Measurements from ENCODE around the gene IZUMO4. TPM values are rescaled to one million over a fixed set of nuclear protein-coding genes. Genes with fewer than 3 reads are reported as not detected.
A peak's percentile ranks its signal among the peaks of the same experiment; 100 is the strongest.

IZUMO4 gene
- total and polyA plus RNA-seq, 11 donors, result 1.7 to 6.2 (median 2.6) TPM; not detected in 1

- Histone ChIP-seq H3K4me1 (peaks cover 0 to 38% (median 27%) of the 10 kb centered on the region in 12 donors), H3K27me3 (no peaks in the 10 kb centered on the region), H3K9me3 (no peaks in the 10 kb centered on the region), H3K4me3 (no peak overlapping the region), H3K27ac (peak overlapping the region in 2 of 12 donors; percentile 12 to 97), H3K36me3 (peaks cover 0 to 47% (median 37%) of the 10 kb centered on the region in 9 donors)
- peak in 1 of 5 donors; percentile 45 for DNase-seq
- TF ChIP-seq CTCF (IDR thresholded peaks at IDR 0.05) (no peak), POLR2A (IDR thresholded peaks at IDR 0.05) (no peak)
- WGBS, 4 donors, result 81 to 91% (median 85%) methylated on average over 9 to 23 of the region's 23 CpGs
- ATAC-seq, result no peak
- intact Hi-C loops (cut with DNase I), result loop anchor here in 3 of 10 donors (2.0 to 5.0 kb wide), 3 partner anchors 49 to 54 kb away; partner anchors contain the start of gene AP3D1 (in 2 of the 3)
Observed at GRCh38 chr19:2097886-2098327, 1.2 kb downstream of the IZUMO4 start.

GRCh38 chr19:2099054-2099501, 2.4 kb downstream of the IZUMO4 start:
- Histone ChIP-seq H3K36me3 (peaks cover 0 to 46% (median 41%) of the 10 kb centered on the region in 9 donors), H3K27ac (peak overlapping the region in 1 of 12 donors; percentile 13), H3K4me3 (no peak overlapping the region), H3K27me3 (no peaks in the 10 kb centered on the region), H3K9me3 (no peaks in the 10 kb centered on the region), H3K4me1 (peaks cover 0 to 28% (median 24%) of the 10 kb centered on the region in 12 donors)
- no peak for TF ChIP-seq CTCF (IDR thresholded peaks at IDR 0.05)
- TF ChIP-seq POLR2A (IDR thresholded peaks at IDR 0.05), result no peak
- no peak for DNase-seq
- 72 to 77% (median 74%) methylated on average over 12 to 16 of the region's 16 CpGs for WGBS, 4 donors
- ATAC-seq, result no peak
- intact Hi-C loops (cut with DNase I), result loop anchor here in 2 of 10 donors (5.0 kb wide), 2 partner anchors 48 to 53 kb away; partner anchors contain the start of gene AP3D1 (in 1 of the 2)

DNA sequence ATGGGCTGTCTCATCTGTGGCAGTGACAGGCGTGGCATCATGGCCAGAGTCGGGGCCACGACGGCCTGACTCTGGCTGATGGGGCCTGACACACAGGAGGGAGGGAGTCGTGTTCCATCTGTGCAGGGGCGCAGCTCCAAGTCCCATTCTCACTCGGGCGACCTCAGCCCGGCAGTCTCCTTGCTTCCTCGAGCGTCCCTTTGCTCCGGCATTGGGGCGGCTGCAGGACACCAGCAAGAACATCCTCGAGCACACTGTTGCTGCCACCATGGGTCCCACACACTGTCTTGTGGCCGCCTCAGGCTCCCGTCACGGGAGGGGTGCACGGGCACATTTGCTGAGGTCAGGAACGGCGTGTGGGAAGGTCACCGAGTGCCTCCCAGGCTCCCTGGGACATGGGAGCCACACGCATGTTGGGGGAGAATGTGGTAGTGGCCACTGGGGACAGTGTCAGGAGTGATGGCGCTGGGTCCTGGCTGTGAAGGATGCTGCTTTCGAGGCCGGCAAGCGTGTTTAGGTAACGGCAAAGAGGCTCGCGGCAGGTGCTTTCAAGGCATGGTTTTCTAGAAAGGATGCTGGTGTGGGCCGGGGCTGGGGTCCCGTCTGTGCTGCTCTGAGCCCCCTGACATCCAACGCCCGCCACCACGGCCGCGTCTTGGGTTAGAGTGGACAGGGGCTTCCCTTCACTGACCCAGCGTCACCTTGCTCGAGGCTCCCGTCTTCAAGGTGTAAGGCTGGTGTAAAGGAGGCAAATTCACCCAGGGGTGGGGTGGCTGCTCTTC, 3.4 kb downstream of the IZUMO4 start:
- WGBS, 4 donors, result 90 to 95% (median 91%) methylated on average over 15 to 39 of the region's 39 CpGs
- H3K4me3 ChIP-seq, result no peak overlapping the region
- H3K27ac ChIP-seq, result no peak overlapping the region
- peaks cover 0 to 50% (median 41%) of the 10 kb centered on the region in 9 donors for H3K36me3 ChIP-seq
- no peak for TF ChIP-seq POLR2A (IDR thresholded peaks at IDR 0.05)
- no peaks in the 10 kb centered on the region for H3K27me3 ChIP-seq
- H3K9me3 ChIP-seq, result no peaks in the 10 kb centered on the region
- intact Hi-C loops (cut with DNase I), result loop anchor here in 2 of 10 donors (5.0 kb wide), 2 partner anchors 47 to 52 kb away; partner anchors contain the start of gene AP3D1 (in 1 of the 2)
- H3K4me1 ChIP-seq, result peaks cover 0 to 18% (median 14%) of the 10 kb centered on the region in 12 donors
- DNase-seq (no peak), ATAC-seq (no peak)

DNA sequence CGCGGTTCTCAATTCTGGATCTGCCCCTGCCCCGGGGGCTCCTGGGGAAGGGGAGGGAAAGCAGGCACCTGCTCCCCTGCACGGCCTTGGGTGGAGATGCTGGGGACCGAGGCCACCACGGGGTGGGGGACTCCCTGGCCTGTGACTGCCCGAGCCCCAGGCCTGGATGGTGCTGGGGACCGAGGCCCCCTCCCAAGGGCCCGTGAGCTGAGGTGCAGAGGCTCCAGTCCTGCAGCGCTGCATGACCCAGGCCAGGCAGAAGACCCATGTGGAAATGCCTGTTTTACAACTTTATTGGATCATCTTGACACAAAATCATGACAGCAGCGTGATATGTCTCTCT, 4.0 kb downstream of the IZUMO4 start:
- no peak for TF ChIP-seq CTCF (IDR thresholded peaks at IDR 0.05)
- no peak for TF ChIP-seq POLR2A (IDR thresholded peaks at IDR 0.05)
- intact Hi-C loops (cut with DNase I), result no loop called here
- ATAC-seq (no peak), DNase-seq (no peak)
- WGBS, 4 donors, result 94 to 100% (median 97%) methylated on average over 4 to 11 of the region's 11 CpGs
- Histone ChIP-seq H3K36me3 (peaks cover 0 to 56% (median 46%) of the 10 kb centered on the region in 9 donors), H3K4me1 (peaks cover 0 to 12% (median 8%) of the 10 kb centered on the region in 12 donors), H3K27ac (no peak overlapping the region), H3K27me3 (no peaks in the 10 kb centered on the region), H3K9me3 (no peaks in the 10 kb centered on the region), H3K4me3 (no peak overlapping the region)

Measured in heart left ventricle (tissue), 16 donors.